Left lung (tissue), 10 donors: ENCODE measurements around the gene CENPP. TPM values are rescaled to one million over a fixed set of nuclear protein-coding genes. Genes with fewer than 3 reads are reported as not detected.

Source experiments
- ATAC-seq: fragments of 200-7000 bp; cut with Tn5 transposase; one replicate; pipeline ENCODE4 v1.9.1; 2020; ENCODE audit warnings: moderate library complexity
- DNase-seq, 4 donors: peaks; one replicate each; pipeline ENCODE4 v3.0.0-alpha.2; 2013 to 2020
- H3K27ac ChIP-seq, 2 donors: fragments of 200-600 bp; sonication (generic) in 1 of 2; one replicate each; pipeline versions ENCODE4 v1.5.0 to v1.8.0; 2020 to 2021
- H3K27me3 ChIP-seq, 2 donors: fragments of 200-600 bp; sonication (generic) in 1 of 2; one replicate each; pipeline versions ENCODE4 v1.5.0 to v1.8.0; 2020 to 2021
- H3K36me3 ChIP-seq, 2 donors: fragments of 200-600 bp; sonication (generic) in 1 of 2; one replicate each; pipeline versions ENCODE4 v1.5.0 to v1.8.0; 2020 to 2021
- H3K4me1 ChIP-seq, 2 donors: fragments of 200-600 bp; one replicate each; pipeline ENCODE4 v1.8.0; 2021
- H3K4me3 ChIP-seq, 2 donors: fragments of 200-600 bp; sonication (generic) in 1 of 2; one replicate each; pipeline versions ENCODE4 v1.5.0 to v1.8.0; 2020 to 2021; ENCODE audit warnings: mild to moderate bottlenecking in 1 of 2
- H3K9me3 ChIP-seq, 2 donors: fragments of 200-600 bp; sonication (generic) in 1 of 2; one replicate each; pipeline versions ENCODE4 v1.5.0 to v1.8.0; 2020 to 2021
- CTCF ChIP-seq, 2 donors: fragments of 200-600 bp; sonication (generic) in 1 of 2; IDR thresholded peaks; one replicate each; pipeline versions ENCODE4 v1.5.0 to v1.8.0; 2021; ENCODE audit warnings: antibody characterized with exemption in 2 of 2
- intact Hi-C, 2 donors: fragments of 100-400 bp; cut with DNase I; formaldehyde crosslinking; loops; one replicate each; pipeline versions ENCODE4 v1.11.2 to v1.14.2; 2022
- polyA plus RNA-seq, 6 donors: library from polyadenylated mRNA; unstranded; fragments of 120-200 nt; gene quantifications; one replicate each; pipeline ENCODE4 v1.2.1, GENCODE V29; 2013; ENCODE audit not compliant: insufficient read length in 6 of 6
- total RNA-seq, 2 donors: library from RNA; stranded (reverse); fragmentation: NEBNext Ultra II Directional; extraction: Animal tissue kit (Norgen Biotek cat#: 25700); gene quantifications; one replicate each; pipeline ENCODE4 v1.2.1, GENCODE V29; 2021
- donor health status: DM: no; HTN: yes; CAD: no.
- donor health status: DM: no; HTN: no; CAD: no.

CENPP gene
- total and polyA plus RNA-seq, 8 donors = 3.2 to 9.0 (median 5.7) TPM

DNA sequence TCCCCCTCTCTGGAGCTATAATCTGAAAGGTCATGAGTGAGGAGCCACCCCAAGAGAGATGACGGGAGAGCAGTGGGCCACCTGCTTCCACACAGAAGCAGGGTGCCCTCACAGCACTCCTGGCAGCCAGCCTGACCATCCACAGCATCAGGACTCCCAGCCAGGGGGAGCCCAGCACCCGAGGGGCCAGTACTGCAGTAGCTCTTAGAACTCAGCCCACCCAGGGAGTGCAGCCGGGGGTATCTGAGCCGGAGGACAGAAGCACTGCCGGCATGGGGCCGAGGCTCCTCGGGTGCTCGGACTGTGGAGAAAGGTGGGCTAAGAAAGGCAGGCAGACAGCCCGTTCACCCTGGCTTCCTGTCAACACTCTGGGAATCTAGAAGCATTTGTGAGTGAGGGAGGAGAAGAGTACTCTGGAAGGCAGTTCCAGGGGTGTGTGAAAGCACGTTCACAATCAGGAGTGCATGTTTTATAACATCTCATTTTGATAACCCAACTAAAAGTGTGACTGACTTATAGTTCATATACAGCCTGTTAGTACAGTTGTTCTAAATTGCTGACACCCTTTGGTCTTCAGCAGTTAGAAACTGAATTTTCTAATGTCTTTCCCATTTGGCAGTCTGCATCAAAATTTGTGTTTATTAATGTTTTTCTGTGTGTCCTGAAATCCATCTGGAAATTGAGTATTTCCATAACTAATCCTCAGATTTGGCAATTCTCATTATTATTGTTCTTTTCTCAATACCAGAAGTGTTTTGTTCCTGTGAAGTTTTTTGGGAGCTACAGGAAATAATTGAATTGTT is 182.5 kb downstream of the CENPP start:
- no peaks in the 10 kb centered on the region for H3K36me3 ChIP-seq
- ATAC-seq (no peak), DNase-seq (peak in 2 of 4 donors; percentile 59 to 68)
- H3K9me3 ChIP-seq = no peaks in the 10 kb centered on the region
- H3K4me1 ChIP-seq = peaks cover 0 to 8% of the 10 kb centered on the region in 2 donors
- intact Hi-C loops = no loop called here
- no peak overlapping the region for H3K4me3 ChIP-seq
- H3K27me3 ChIP-seq = no peaks in the 10 kb centered on the region
- no peak for TF ChIP-seq CTCF (IDR thresholded peaks at IDR 0.05)
- H3K27ac ChIP-seq = peak overlapping the region in 1 of 2 donors; percentile 53

DNA sequence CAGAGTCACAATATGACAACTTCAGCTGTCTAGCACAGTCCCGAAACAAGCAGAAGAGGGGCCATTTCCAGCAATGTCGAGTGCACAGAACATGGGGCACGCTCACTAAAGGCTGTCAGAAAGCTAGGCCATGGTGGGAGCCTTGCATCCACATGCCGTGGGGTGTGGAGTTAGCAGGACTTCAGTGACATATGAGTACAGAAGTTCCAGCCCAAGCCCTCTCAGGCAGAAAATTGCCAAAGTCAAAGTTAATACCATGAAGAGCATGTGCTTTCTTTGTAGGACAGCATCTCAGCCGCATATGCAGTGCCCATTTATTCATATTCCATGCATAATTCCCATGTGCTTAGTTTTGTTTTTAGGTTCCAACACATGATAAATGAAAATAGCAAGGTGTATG is 183.3 kb downstream of the CENPP start:
- H3K27ac ChIP-seq = peak overlapping the region in 1 of 2 donors; percentile 53
- H3K36me3 ChIP-seq = no peaks in the 10 kb centered on the region
- peaks cover 0 to 8% of the 10 kb centered on the region in 2 donors for H3K4me1 ChIP-seq
- no peak for TF ChIP-seq CTCF (IDR thresholded peaks at IDR 0.05)
- ATAC-seq (no peak), DNase-seq (no peak)
- no peak overlapping the region for H3K4me3 ChIP-seq
- H3K9me3 ChIP-seq = no peaks in the 10 kb centered on the region
- intact Hi-C loops = no loop called here
- no peaks in the 10 kb centered on the region for H3K27me3 ChIP-seq

- no peaks in the 10 kb centered on the region for H3K36me3 ChIP-seq
- peaks cover 0 to 8% of the 10 kb centered on the region in 2 donors for H3K4me1 ChIP-seq
- H3K27ac ChIP-seq = no peak overlapping the region
- H3K27me3 ChIP-seq = no peaks in the 10 kb centered on the region
- H3K4me3 ChIP-seq = no peak overlapping the region
- intact Hi-C loops = no loop called here
- TF ChIP-seq CTCF (IDR thresholded peaks at IDR 0.05) = no peak
- DNase-seq = no peak
- no peak for ATAC-seq
- no peaks in the 10 kb centered on the region for H3K9me3 ChIP-seq
These were observed 185.0 kb downstream of the CENPP start for GRCh38 chr9:92510747-92511146.

GRCh38 chr9:92512622-92513021 is 186.9 kb downstream of the CENPP start:
- Histone ChIP-seq H3K27ac (no peak overlapping the region), H3K36me3 (no peaks in the 10 kb centered on the region), H3K4me1 (peaks cover 0 to 2% of the 10 kb centered on the region in 2 donors), H3K27me3 (no peaks in the 10 kb centered on the region), H3K4me3 (no peak overlapping the region), H3K9me3 (no peaks in the 10 kb centered on the region)
- DNase-seq (no peak), ATAC-seq (no peak)
- no peak for TF ChIP-seq CTCF (IDR thresholded peaks at IDR 0.05)
- intact Hi-C loops = no loop called here

DNA sequence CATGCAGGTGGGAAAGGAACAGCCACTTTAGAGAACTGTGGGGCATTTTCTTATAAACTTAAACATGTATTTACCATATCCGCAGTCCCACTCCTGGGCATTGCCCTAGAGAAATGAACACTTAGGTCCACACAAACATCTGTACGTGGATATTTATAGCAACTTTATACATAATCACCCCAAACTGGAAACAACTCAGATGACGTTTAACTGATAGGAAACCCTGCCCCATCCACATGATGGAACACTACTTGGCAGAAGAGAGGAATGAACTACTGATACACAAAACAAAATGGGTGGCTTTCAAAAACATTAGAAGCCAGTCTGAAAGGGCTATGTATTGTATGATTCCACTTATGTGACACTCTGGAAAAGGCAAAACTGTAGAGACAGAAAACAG is 187.6 kb downstream of the CENPP start:
- Histone ChIP-seq H3K4me3 (no peak overlapping the region), H3K36me3 (no peaks in the 10 kb centered on the region), H3K27ac (no peak overlapping the region), H3K9me3 (no peaks in the 10 kb centered on the region), H3K27me3 (no peaks in the 10 kb centered on the region), H3K4me1 (no peaks in the 10 kb centered on the region)
- no peak for TF ChIP-seq CTCF (IDR thresholded peaks at IDR 0.05)
- ATAC-seq (no peak), DNase-seq (no peak)
- intact Hi-C loops = no loop called here
